Tibial artery (tissue), 4 donors: Measurements from ENCODE around the gene IPO8.

Experiments
- DNase-seq, 2 donors: peaks; one replicate each; pipeline ENCODE4 v3.0.0-alpha.2; 2019
- H3K27ac ChIP-seq, 2 donors: fragments of 200-600 bp; sonication (generic) in 1 of 2; 1 replicate in 1 of 2; 2 replicates in 1 of 2; pipeline ENCODE4 v1.5.1; 2018 to 2019; ENCODE audit warnings: mild to moderate bottlenecking in 1 of 2
- H3K27me3 ChIP-seq, 2 donors: fragments of 200-600 bp; sonication (generic) in 1 of 2; one replicate each; pipeline versions ENCODE4 v1.5.1 to v1.6.0; 2016 to 2019
- H3K36me3 ChIP-seq, 3 donors: fragments of 200-600 bp; sonication (generic) in 2 of 3; one replicate each; pipeline ENCODE4 v1.5.1; 2016 to 2019; ENCODE audit warnings: mild to moderate bottlenecking in 2 of 3
- H3K4me1 ChIP-seq, 4 donors: fragments of 200-600 bp; sonication (generic) in 2 of 4; 1 replicate in 3 of 4; 2 replicates in 1 of 4; pipeline ENCODE4 v1.5.1; 2016 to 2019
- H3K4me3 ChIP-seq, 2 donors: fragments of 200-600 bp; sonication (generic) in 1 of 2; 1 replicate in 1 of 2; 2 replicates in 1 of 2; pipeline ENCODE4 v1.5.1; 2018 to 2019; ENCODE audit warnings: mild to moderate bottlenecking in 2 of 2
- H3K9me3 ChIP-seq, 3 donors: fragments of 200-600 bp; sonication (generic) in 1 of 3; one replicate each; pipeline ENCODE4 v1.5.1; 2016 to 2019
- intact Hi-C: fragments of 100-400 bp; cut with DNase I; formaldehyde crosslinking; loops from one replicate; pipeline ENCODE4 v1.15.0; 2023; ENCODE audit warnings: low total_unique reads
- TF ChIP-seq, protein P1 (sequence below), 2 experiments: fragments of 200-600 bp in 1 of 2; fragments of 450-650 bp in 1 of 2; IDR thresholded peaks; one replicate each; pipeline ENCODE4 v1.5.1; 2017 to 2019; ENCODE audit warnings: antibody characterized with exemption in 2 of 2, mild to moderate bottlenecking in 1 of 2, moderate library complexity in 1 of 2

Gene IPO8

DNA sequence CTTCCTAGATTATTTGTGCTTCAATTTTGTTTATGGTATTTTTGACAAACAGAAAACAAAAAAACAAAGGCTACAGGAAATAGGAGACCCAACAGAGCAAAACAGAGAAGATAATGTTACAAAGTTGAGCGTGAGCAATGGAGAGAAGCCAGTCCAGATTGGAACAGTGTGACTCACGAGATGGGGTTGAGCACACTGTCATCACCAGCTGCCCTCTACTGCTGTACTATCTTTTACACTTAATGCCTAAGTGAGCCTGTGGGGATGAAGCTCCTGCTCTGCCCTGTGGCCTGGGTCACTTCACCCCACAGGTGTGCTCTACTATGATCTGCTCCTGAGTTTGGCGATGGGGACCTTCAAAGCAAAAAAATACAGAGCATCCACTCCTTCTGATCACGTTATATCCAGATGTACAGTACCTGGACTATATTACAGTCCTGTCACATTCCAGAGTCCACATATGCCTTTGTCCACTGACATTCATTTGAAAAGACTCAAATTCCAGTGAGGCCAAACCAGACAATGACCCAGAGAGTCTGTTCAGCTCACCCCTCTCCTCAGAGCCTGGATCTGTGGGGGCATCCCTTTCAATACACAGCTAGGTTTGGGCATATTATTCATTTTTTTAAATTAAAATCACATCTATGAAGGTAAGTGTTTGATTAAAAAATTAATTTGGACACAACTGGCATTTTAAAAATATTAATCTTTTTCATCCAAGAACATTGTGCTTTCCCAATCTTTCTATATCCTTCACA lies 4.4 kb downstream of the IPO8 start:
- TF ChIP-seq, protein P1, sequence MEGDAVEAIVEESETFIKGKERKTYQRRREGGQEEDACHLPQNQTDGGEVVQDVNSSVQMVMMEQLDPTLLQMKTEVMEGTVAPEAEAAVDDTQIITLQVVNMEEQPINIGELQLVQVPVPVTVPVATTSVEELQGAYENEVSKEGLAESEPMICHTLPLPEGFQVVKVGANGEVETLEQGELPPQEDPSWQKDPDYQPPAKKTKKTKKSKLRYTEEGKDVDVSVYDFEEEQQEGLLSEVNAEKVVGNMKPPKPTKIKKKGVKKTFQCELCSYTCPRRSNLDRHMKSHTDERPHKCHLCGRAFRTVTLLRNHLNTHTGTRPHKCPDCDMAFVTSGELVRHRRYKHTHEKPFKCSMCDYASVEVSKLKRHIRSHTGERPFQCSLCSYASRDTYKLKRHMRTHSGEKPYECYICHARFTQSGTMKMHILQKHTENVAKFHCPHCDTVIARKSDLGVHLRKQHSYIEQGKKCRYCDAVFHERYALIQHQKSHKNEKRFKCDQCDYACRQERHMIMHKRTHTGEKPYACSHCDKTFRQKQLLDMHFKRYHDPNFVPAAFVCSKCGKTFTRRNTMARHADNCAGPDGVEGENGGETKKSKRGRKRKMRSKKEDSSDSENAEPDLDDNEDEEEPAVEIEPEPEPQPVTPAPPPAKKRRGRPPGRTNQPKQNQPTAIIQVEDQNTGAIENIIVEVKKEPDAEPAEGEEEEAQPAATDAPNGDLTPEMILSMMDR (IDR thresholded peaks at IDR 0.05) = no peak
- H3K27ac ChIP-seq = no peak overlapping the region
- peak in 1 of 2 donors; percentile 23 for DNase-seq

DNA sequence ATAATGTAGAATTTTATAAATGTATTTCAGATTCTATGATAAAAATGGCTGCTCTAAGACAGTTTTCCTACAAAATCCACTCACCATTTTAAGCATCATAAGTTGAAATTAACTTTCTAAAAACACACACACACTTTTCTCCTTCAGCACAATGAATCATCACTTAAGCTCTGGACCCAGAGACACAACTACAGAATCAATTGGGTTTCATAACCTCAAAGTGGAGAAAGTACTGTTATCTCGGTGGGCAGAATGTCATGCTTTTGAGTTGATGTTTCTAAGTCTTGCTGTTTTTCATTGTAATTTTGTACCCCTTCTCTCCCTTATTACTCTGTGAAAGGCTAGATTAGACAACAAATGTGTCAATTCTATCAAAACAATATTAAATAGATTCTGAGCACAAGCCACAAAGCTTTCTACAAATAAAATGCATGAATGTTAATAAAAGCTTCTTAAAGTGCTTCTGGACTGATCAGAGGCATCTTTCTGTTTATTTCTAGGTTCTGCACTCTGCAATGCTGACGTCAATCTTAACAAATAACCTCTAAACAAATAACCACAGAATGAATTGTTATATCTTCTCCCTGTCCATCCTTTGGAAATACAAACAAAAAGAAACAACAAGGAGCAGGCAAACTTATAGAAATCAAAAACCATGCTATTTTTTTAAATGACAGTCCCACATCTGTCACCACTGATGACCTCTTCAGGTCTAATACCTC lies 8.2 kb downstream of the IPO8 start:
- Histone ChIP-seq H3K4me1 (peaks cover 0 to 18% (median under 1%) of the 10 kb centered on the region in 4 donors), H3K36me3 (peaks cover 5 to 19% (median 17%) of the 10 kb centered on the region in 3 donors), H3K4me3 (no peak overlapping the region), H3K27me3 (no peaks in the 10 kb centered on the region), H3K27ac (no peak overlapping the region), H3K9me3 (no peaks in the 10 kb centered on the region)
- no peak for DNase-seq
- TF ChIP-seq, protein P1 (IDR thresholded peaks at IDR 0.05) = no peak
- intact Hi-C loops = no loop called here

More for the DNA sequence above, 4.4 kb downstream of the IPO8 start:
- Histone ChIP-seq H3K36me3 (no peaks in the 10 kb centered on the region), H3K9me3 (no peaks in the 10 kb centered on the region), H3K27me3 (no peaks in the 10 kb centered on the region), H3K4me3 (no peak overlapping the region), H3K4me1 (peaks cover 0 to 41% (median 17%) of the 10 kb centered on the region in 4 donors)
- intact Hi-C loops = loop anchor here (10.0 kb wide), 1 partner anchor 114 kb away; no protein-coding TSS in a partner anchor

DNA sequence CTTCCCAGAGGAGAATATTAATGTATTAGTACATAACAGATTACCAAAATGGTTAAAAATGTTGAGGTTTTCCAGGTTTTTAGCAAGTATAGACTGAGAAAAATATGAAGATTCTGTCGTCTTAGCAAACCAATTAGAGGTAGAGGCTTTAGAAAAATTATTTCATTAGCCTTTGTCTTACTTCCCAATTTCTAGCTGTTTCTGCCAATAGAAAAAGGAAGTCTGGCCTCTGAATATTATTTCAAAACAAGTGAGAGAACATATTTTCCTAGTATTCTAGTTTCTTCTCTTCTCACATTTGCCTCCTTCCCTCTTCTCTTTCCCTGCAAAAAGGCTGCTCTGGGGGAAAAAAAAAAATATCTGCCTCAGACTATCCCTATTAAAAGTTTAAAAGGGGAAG lies 16.4 kb downstream of the IPO8 start:
- H3K27me3 ChIP-seq = no peaks in the 10 kb centered on the region
- intact Hi-C loops = no loop called here
- H3K9me3 ChIP-seq = no peaks in the 10 kb centered on the region
- DNase-seq = no peak
- no peak overlapping the region for H3K4me3 ChIP-seq
- no peaks in the 10 kb centered on the region for H3K4me1 ChIP-seq
- TF ChIP-seq, protein P1 (IDR thresholded peaks at IDR 0.05) = no peak
- no peak overlapping the region for H3K27ac ChIP-seq
- H3K36me3 ChIP-seq = peaks cover 44 to 69% (median 65%) of the 10 kb centered on the region in 3 donors

DNA sequence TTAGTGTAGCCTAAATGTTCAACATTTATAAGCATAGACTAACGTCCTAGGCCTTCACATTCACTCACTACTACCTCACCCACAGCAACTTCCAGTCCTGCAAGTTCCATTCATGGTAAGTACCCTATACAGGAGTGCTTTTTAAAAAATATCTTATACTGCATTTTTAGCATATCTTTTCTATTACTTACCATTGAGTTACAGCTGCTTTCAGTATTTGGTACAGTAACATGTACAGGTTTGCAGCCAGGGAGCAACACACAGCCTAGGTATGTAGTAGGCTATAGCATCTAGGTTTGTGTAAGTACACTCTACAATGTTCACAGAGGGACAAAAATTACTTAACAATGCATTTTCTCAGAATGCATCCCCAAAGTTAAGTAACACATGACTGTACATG lies 17.4 kb downstream of the IPO8 start:
- Histone ChIP-seq H3K4me3 (no peak overlapping the region), H3K27me3 (no peaks in the 10 kb centered on the region), H3K27ac (no peak overlapping the region), H3K36me3 (peaks cover 49 to 74% (median 69%) of the 10 kb centered on the region in 3 donors), H3K4me1 (no peaks in the 10 kb centered on the region), H3K9me3 (no peaks in the 10 kb centered on the region)
- DNase-seq = no peak
- TF ChIP-seq, protein P1 (IDR thresholded peaks at IDR 0.05) = no peak
- intact Hi-C loops = no loop called here

DNA sequence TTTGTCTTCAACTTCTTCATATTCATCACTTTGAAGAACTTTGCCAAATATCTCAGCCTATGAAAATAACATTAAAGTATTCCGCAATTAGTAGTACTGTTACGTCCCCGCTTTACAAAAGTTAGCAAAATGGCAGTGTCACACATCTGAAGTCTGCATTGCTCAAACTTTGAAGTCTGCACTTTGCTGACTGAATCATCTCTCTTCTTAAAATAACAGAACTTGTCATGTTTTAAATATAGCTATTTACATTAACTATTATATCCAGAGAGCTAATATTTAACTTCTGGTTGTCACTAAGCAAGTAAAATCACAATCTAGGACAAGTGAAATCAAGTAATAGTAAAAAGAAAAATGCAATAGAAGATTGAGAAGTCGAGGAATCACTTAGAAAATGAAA lies 34.5 kb downstream of the IPO8 start:
- DNase-seq = no peak
- Histone ChIP-seq H3K27me3 (no peaks in the 10 kb centered on the region), H3K27ac (no peak overlapping the region), H3K4me3 (no peak overlapping the region), H3K36me3 (peaks cover 37 to 61% (median 57%) of the 10 kb centered on the region in 3 donors), H3K9me3 (no peaks in the 10 kb centered on the region), H3K4me1 (no peaks in the 10 kb centered on the region)
- intact Hi-C loops = no loop called here
- TF ChIP-seq, protein P1 (IDR thresholded peaks at IDR 0.05) = no peak
